Parathyroid adenoma (tissue), 2 donors: Measurements from ENCODE around the gene SERPINH1.

Source experiments
- H2AFZ ChIP-seq: fragments of 300-600 bp; sonication (generic); one replicate; pipeline ENCODE4 v1.7.0; 2017; ENCODE audit warnings: antibody characterized with exemption, mild to moderate bottlenecking
- H3K27ac ChIP-seq: fragments of 300-600 bp; sonication (generic); one replicate; pipeline ENCODE4 v1.7.0; 2017
- H3K27me3 ChIP-seq: fragments of 300-600 bp; sonication (generic); one replicate; pipeline ENCODE4 v1.7.0; 2017; ENCODE audit warnings: low read length; ENCODE audit not compliant: control insufficient read depth, insufficient read depth
- H3K36me3 ChIP-seq: fragments of 300-600 bp; sonication (generic); one replicate; pipeline ENCODE4 v1.7.0; 2017; ENCODE audit warnings: low read length; ENCODE audit not compliant: control insufficient read depth, insufficient read depth
- H3K4me1 ChIP-seq: fragments of 300-600 bp; sonication (generic); one replicate; pipeline ENCODE4 v1.7.0; 2017; ENCODE audit warnings: control low read depth
- H3K4me2 ChIP-seq: fragments of 300-600 bp; sonication (generic); one replicate; pipeline ENCODE4 v1.7.0; 2017; ENCODE audit warnings: low read length
- H3K4me3 ChIP-seq: fragments of 300-600 bp; sonication (generic); one replicate; pipeline ENCODE4 v1.7.0; 2017; ENCODE audit warnings: low read depth, low read length
- H3K79me2 ChIP-seq: fragments of 300-600 bp; sonication (generic); one replicate; pipeline ENCODE4 v1.7.0; 2017; ENCODE audit warnings: control low read depth
- H3K9ac ChIP-seq: fragments of 300-600 bp; sonication (generic); one replicate; pipeline ENCODE4 v1.7.0; 2017; ENCODE audit warnings: mild to moderate bottlenecking
- H3K9me3 ChIP-seq: fragments of 300-600 bp; sonication (generic); one replicate; pipeline ENCODE4 v1.7.0; 2017; ENCODE audit warnings: low read length; ENCODE audit not compliant: control insufficient read depth
- CTCF ChIP-seq: fragments of 300-600 bp; sonication (generic); IDR thresholded peaks from one replicate; pipeline ENCODE4 v1.7.0; 2017; ENCODE audit warnings: antibody characterized with exemption, mild to moderate bottlenecking
- donor health status: primary hyperparathyroidism.

The SERPINH1 gene

GRCh38 chr11:75616281-75616680 lies 54.2 kb downstream of the SERPINH1 start:
- H3K27ac ChIP-seq: no peak overlapping the region

More at GRCh38 chr11:75616281-75616680, 54.2 kb downstream of the SERPINH1 start:
- H3K4me3 ChIP-seq: no peak overlapping the region
- no peaks in the 10 kb centered on the region for H3K27me3 ChIP-seq
- no peak overlapping the region for H2AFZ ChIP-seq
- H3K4me2 ChIP-seq: no peak overlapping the region
- no peak overlapping the region for H3K9ac ChIP-seq
- no peaks in the 10 kb centered on the region for H3K79me2 ChIP-seq
- no peaks in the 10 kb centered on the region for H3K9me3 ChIP-seq
- TF ChIP-seq CTCF: no peak
- no peaks in the 10 kb centered on the region for H3K36me3 ChIP-seq
- H3K4me1 ChIP-seq: no peaks in the 10 kb centered on the region
